ENCODE measurements around the gene PLSCR3. TPM values are rescaled to one million over a fixed set of nuclear protein-coding genes. Genes with fewer than 3 reads are reported as not detected.

PLSCR3 gene
- total RNA-seq, 2 experiments from 2014 or later, result 15.3 to 23.1 TPM

GRCh38 chr17:7421186-7421585 lies 26.9 kb upstream of the PLSCR3 start:
- H2AFZ ChIP-seq (ENCODE audit: low read length), result no peak overlapping the region
- intact Hi-C loops (cut with micrococcal nuclease; ENCODE audit: unreplicated experiment), result no loop called here
- no peaks in the 10 kb centered on the region for H4K20me1 ChIP-seq (ENCODE audit: insufficient read depth, low read length)
- H3K79me2 ChIP-seq (ENCODE audit: insufficient read depth, low read depth, low read length), result no peaks in the 10 kb centered on the region
- no peaks in the 10 kb centered on the region for H3K36me3 ChIP-seq (ENCODE audit: insufficient read depth, low read length)
- H3K9me2 ChIP-seq (ENCODE audit: insufficient read depth, low read length), result no peaks in the 10 kb centered on the region
- no peak overlapping the region for H3K27ac ChIP-seq (ENCODE audit: low read depth, low read length, poor library complexity, severe bottlenecking)
- no TSS peak for BruUV-seq (replicated peaks)
- no peak for DNase-seq (ENCODE audit: low spot score)
- no peaks in the 10 kb centered on the region for H3K4me1 ChIP-seq (ENCODE audit: insufficient read depth, low read length, poor library complexity, severe bottlenecking)
- TF ChIP-seq CTCF (conservative IDR thresholded peaks at IDR 0.05; ENCODE audit: low read length), result no peak
- no peak for TF ChIP-seq EZH2phosphoT487 (IDR thresholded peaks at IDR 0.05; ENCODE audit: borderline replicate concordance, low read depth, low read length)
- ChIA-PET CTCF (ENCODE audit: unreplicated experiment) (no interaction called here), POLR2A (no interaction called here)
- H3K9me3 ChIP-seq (ENCODE audit: low read length), result no peaks in the 10 kb centered on the region
- no peak overlapping the region for H3K4me3 ChIP-seq (ENCODE audit: low read depth, low read length, poor library complexity, severe bottlenecking)
- H3K4me2 ChIP-seq (ENCODE audit: low read length), result no peak overlapping the region

DNA sequence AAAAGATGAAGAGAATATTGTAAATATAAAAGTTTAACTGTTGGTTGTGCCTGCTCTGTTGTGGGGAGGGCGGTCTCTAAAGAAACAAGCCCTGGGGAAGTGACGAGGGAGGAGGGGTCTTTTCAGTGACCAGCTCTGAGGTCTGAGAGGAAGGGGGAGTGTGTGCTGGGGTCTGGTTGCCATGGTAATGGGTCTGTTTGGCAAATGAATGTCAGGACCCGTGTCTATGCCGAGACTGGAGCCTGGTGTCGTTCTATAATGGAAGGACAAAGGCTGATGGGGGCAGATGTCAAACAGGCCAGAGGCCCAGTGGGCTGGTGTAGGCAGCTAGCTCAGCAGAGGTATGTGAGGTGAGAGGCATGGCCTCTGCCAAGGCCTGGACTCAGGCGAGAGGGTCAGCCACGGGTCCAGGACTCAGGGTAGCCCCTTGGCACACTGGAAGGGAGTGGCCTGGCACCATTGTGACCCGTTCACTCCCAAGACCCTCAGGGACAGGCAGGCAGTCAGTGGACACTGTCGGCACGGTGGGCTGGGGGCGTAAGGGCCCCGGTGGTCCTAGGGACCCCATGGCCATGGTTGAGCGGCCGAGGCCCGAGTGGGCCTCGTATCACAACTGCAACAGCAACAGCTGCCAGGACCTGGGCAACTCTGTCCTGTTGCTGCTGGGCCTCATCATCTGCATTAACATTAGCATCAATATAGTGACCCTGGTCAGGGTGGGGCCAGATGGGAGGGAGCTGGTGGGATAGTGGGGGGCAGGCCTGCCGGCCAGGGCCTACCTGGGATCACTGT lies 25.7 kb upstream of the PLSCR3 start, which contains the start of gene SPEM1:
Gene SPEM1 (plus strand): TSS at position 506 of the 792 bp plus-strand sequence. CDS start 61 bp downstream, at position 567.
- Histone ChIP-seq H3K36me3 (ENCODE audit: insufficient read depth, low read length) (no peaks in the 10 kb centered on the region), H3K9me3 (ENCODE audit: low read length) (no peaks in the 10 kb centered on the region), H4K20me1 (ENCODE audit: insufficient read depth, low read length) (no peaks in the 10 kb centered on the region), H3K4me1 (ENCODE audit: insufficient read depth, low read length, poor library complexity, severe bottlenecking) (no peaks in the 10 kb centered on the region), H2AFZ (ENCODE audit: low read length) (no peak within 1 kb of the TSS), H3K4me3 (ENCODE audit: low read depth, low read length, poor library complexity, severe bottlenecking) (no peak within 1 kb of the TSS), H3K79me2 (ENCODE audit: insufficient read depth, low read depth, low read length) (no peaks in the 10 kb centered on the region), H3K9me2 (ENCODE audit: insufficient read depth, low read length) (no peaks in the 10 kb centered on the region), H3K27ac (ENCODE audit: low read depth, low read length, poor library complexity, severe bottlenecking) (no peak within 1 kb of the TSS), H3K4me2 (ENCODE audit: low read length) (no peak within 1 kb of the TSS)
- ChIA-PET POLR2A (interaction anchor here (1.0 kb wide), 1 partner anchor 11 kb away, joined by 3 read pairs; no protein-coding TSS in a partner anchor), CTCF (ENCODE audit: unreplicated experiment) (no interaction called here)
- BruUV-seq (replicated peaks), result no TSS peak
- intact Hi-C loops (cut with micrococcal nuclease; ENCODE audit: unreplicated experiment), result no loop called here
- TF ChIP-seq CTCF (conservative IDR thresholded peaks at IDR 0.05; ENCODE audit: low read length) (no peak), EZH2phosphoT487 (IDR thresholded peaks at IDR 0.05; ENCODE audit: borderline replicate concordance, low read depth, low read length) (no peak)
- no peak for DNase-seq (ENCODE audit: low spot score)

Measured in OCI-LY7 (cell line).